ENCODE data around the gene ARFIP2. TPM values are rescaled to one million over a fixed set of nuclear protein-coding genes. Genes with fewer than 3 reads are reported as not detected.

ARFIP2 gene
- total and polyA plus RNA-seq, 8 donors: 44.0 to 91.1 (median 68.8) TPM

DNA sequence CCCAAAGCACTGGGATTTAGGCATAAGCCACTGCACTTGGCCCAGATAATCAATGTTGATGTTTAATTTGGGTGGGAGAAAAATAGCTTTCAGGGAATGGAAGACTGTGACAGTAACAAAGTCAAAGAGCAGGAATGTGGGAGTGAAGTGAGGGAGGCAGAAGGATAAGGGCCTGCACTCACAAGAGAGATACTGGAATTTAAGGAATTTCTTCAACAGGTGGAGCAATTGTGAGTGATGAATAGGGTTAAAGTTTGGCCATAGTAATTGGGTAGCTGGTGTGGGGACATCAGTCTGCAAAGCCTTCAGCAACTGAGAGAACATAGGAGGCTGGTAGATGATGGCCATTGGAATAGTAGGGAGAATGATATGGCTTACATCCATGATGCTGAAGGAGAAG, 53.6 kb downstream of the ARFIP2 start:
- intact Hi-C loops (cut with DNase I; ENCODE audit: low total_unique reads): no loop called here
- no peak for DNase-seq

More for the DNA sequence above, 53.6 kb downstream of the ARFIP2 start:
- no peak for TF ChIP-seq EP300 (IDR thresholded peaks at IDR 0.05)
- no peak for TF ChIP-seq POLR2AphosphoS5 (IDR thresholded peaks at IDR 0.05)
- TF ChIP-seq POLR2A (IDR thresholded peaks at IDR 0.05): no peak
- TF ChIP-seq, protein P1, sequence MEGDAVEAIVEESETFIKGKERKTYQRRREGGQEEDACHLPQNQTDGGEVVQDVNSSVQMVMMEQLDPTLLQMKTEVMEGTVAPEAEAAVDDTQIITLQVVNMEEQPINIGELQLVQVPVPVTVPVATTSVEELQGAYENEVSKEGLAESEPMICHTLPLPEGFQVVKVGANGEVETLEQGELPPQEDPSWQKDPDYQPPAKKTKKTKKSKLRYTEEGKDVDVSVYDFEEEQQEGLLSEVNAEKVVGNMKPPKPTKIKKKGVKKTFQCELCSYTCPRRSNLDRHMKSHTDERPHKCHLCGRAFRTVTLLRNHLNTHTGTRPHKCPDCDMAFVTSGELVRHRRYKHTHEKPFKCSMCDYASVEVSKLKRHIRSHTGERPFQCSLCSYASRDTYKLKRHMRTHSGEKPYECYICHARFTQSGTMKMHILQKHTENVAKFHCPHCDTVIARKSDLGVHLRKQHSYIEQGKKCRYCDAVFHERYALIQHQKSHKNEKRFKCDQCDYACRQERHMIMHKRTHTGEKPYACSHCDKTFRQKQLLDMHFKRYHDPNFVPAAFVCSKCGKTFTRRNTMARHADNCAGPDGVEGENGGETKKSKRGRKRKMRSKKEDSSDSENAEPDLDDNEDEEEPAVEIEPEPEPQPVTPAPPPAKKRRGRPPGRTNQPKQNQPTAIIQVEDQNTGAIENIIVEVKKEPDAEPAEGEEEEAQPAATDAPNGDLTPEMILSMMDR (IDR thresholded peaks at IDR 0.05): no peak
- Histone ChIP-seq H3K27ac (no peak overlapping the region), H3K36me3 (no peaks in the 10 kb centered on the region), H3K4me3 (no peak overlapping the region), H3K27me3 (no peaks in the 10 kb centered on the region), H3K9me3 (no peaks in the 10 kb centered on the region), H3K4me1 (no peaks in the 10 kb centered on the region)

Other genes with a start within 250 kb of the ARFIP2 start
- 100 to 1,000 TPM in 2 of 5 donors, 10 to 100 TPM in 3; 22.9 to 324 (median 44.6) TPM for gene FHIP1B, start 246.7 kb downstream of the ARFIP2 start, total RNA-seq
- gene FHIP1B, start 246.7 kb downstream of the ARFIP2 start, polyA plus RNA-seq: 10 to 100 TPM; 17.0 to 32.1 (median 19.6) TPM
- gene CNGA4, start 242.2 kb downstream of the ARFIP2 start, total RNA-seq: not detected
- under 1 TPM in 1 of 3 donors, not detected in 2; 0.08 TPM for gene CNGA4, start 242.2 kb downstream of the ARFIP2 start, polyA plus RNA-seq
- 10 to 100 TPM in 4 of 5 donors, not detected in 1; 17.5 to 47.8 (median 30.2) TPM for gene CCKBR, start 221.5 kb downstream of the ARFIP2 start, total RNA-seq
- 10 to 100 TPM in 1 of 3 donors, 1 to 10 TPM in 2; 6.5 to 11.5 (median 7.5) TPM for gene CCKBR, start 221.5 kb downstream of the ARFIP2 start, polyA plus RNA-seq
- gene CAVIN3, start 160.8 kb downstream of the ARFIP2 start, total RNA-seq: 100 to 1,000 TPM in 1 of 5 donors, 10 to 100 TPM in 4; 12.8 to 166 (median 22.9) TPM
- 100 to 1,000 TPM in 1 of 3 donors, 10 to 100 TPM in 2; 51.1 to 119 (median 68.4) TPM for gene CAVIN3, start 160.8 kb downstream of the ARFIP2 start, polyA plus RNA-seq
- 10 to 100 TPM in 3 of 5 donors, 1 to 10 TPM in 2; 7.6 to 66.9 (median 31.4) TPM for gene SMPD1, start 90.9 kb downstream of the ARFIP2 start, total RNA-seq
- 10 to 100 TPM; 16.0 to 20.2 (median 16.9) TPM for gene SMPD1, start 90.9 kb downstream of the ARFIP2 start, polyA plus RNA-seq
- 10 to 100 TPM; 19.4 to 60.1 (median 26.6) TPM for gene APBB1, start 62.2 kb downstream of the ARFIP2 start, total RNA-seq
- gene APBB1, start 62.2 kb downstream of the ARFIP2 start, polyA plus RNA-seq: 10 to 100 TPM; 18.8 to 22.8 (median 19.5) TPM
- 10 to 100 TPM in 1 of 5 donors, not detected in 4; 27.2 TPM for gene HPX, start 40.3 kb downstream of the ARFIP2 start, total RNA-seq
- gene HPX, start 40.3 kb downstream of the ARFIP2 start, polyA plus RNA-seq: 1 to 10 TPM in 2 of 3 donors, under 1 TPM in 1; 0.31 to 2.0 (median 1.5) TPM
- gene TRIM3, start 7.4 kb downstream of the ARFIP2 start, total RNA-seq: 100 to 1,000 TPM in 1 of 5 donors, 10 to 100 TPM in 4; 10.9 to 474 (median 34.2) TPM
- 10 to 100 TPM; 12.8 to 50.1 (median 16.7) TPM for gene TRIM3, start 7.4 kb downstream of the ARFIP2 start, polyA plus RNA-seq
- 100 to 1,000 TPM in 1 of 5 donors, 10 to 100 TPM in 3, 1 to 10 TPM in 1; 9.3 to 103 (median 25.9) TPM for gene TIMM10B, start 170 bp upstream of the ARFIP2 start, total RNA-seq
- gene TIMM10B, start 170 bp upstream of the ARFIP2 start, polyA plus RNA-seq: 10 to 100 TPM; 14.9 to 25.8 (median 25.3) TPM
- 10 to 100 TPM; 10.6 to 45.1 (median 24.0) TPM for gene DNHD1, start 15.9 kb upstream of the ARFIP2 start, total RNA-seq
- 1 to 10 TPM; 1.8 to 4.8 (median 2.6) TPM for gene DNHD1, start 15.9 kb upstream of the ARFIP2 start, polyA plus RNA-seq
- 10 to 100 TPM in 2 of 5 donors, 1 to 10 TPM in 3; 1.8 to 22.6 (median 7.6) TPM for gene RRP8, start 122.3 kb upstream of the ARFIP2 start, total RNA-seq
- 10 to 100 TPM; 16.5 to 23.1 (median 18.0) TPM for gene RRP8, start 122.3 kb upstream of the ARFIP2 start, polyA plus RNA-seq
- 100 to 1,000 TPM in 4 of 5 donors, 10 to 100 TPM in 1; 60.0 to 308 (median 123) TPM for gene ILK, start 122.4 kb upstream of the ARFIP2 start, total RNA-seq
- gene ILK, start 122.4 kb upstream of the ARFIP2 start, polyA plus RNA-seq: 100 to 1,000 TPM; 123 to 138 (median 124) TPM
- gene TAF10, start 130.9 kb upstream of the ARFIP2 start, total RNA-seq: 100 to 1,000 TPM in 4 of 5 donors, 10 to 100 TPM in 1; 15.8 to 234 (median 163) TPM
- 100 to 1,000 TPM; 115 to 160 (median 154) TPM for gene TAF10, start 130.9 kb upstream of the ARFIP2 start, polyA plus RNA-seq
- 100 to 1,000 TPM in 1 of 5 donors, 10 to 100 TPM in 4; 45.9 to 213 (median 91.5) TPM for gene TPP1, start 138.1 kb upstream of the ARFIP2 start, total RNA-seq
- gene TPP1, start 138.1 kb upstream of the ARFIP2 start, polyA plus RNA-seq: 10 to 100 TPM; 11.9 to 32.8 (median 26.1) TPM
- gene DCHS1, start 174.5 kb upstream of the ARFIP2 start, total RNA-seq: 10 to 100 TPM in 4 of 5 donors, 1 to 10 TPM in 1; 9.9 to 22.8 (median 17.4) TPM
- gene DCHS1, start 174.5 kb upstream of the ARFIP2 start, polyA plus RNA-seq: 1 to 10 TPM in 2 of 3 donors, under 1 TPM in 1; 0.76 to 2.6 (median 1.6) TPM
- gene MRPL17, start 202.0 kb upstream of the ARFIP2 start, total RNA-seq: 100 to 1,000 TPM in 1 of 5 donors, 10 to 100 TPM in 3, 1 to 10 TPM in 1; 9.0 to 148 (median 20.4) TPM
- gene MRPL17, start 202.0 kb upstream of the ARFIP2 start, polyA plus RNA-seq: 10 to 100 TPM; 43.2 to 52.2 (median 49.4) TPM